Stimulated activated CD4-positive, alpha-beta T cell treated with anti-CD3 and anti-CD28 coated beads, Interleukin-4, amount 100 ng/mL, for 4 hours (primary cell): ENCODE measurements around the gene DUOX2.
"Not testable (repeated sequence)": the region's sequence is repeated elsewhere in the genome, so short reads cannot be mapped to it uniquely, and the experiment has no call there.

Source experiments
- DNase-seq, 2 experiments: peaks; one replicate each; pipeline ENCODE4 v3.0.0-alpha.2; 2020

DUOX2 gene

GRCh38 chr15:45138814-45139765 is 25.1 kb upstream of the DUOX2 start:
- no peak for DNase-seq

GRCh38 chr15:45137703-45138102 is 23.7 kb upstream of the DUOX2 start:
- DNase-seq, result no peak

GRCh38 chr15:45136378-45136764 is 22.4 kb upstream of the DUOX2 start:
- DNase-seq, result no peak

GRCh38 chr15:45135705-45136377 is 21.9 kb upstream of the DUOX2 start:
- DNase-seq, result not testable (repeated sequence)

GRCh38 chr15:45134682-45135604 is 21.0 kb upstream of the DUOX2 start:
- peak in 1 of 2 experiments; percentile 27 for DNase-seq

- no peak for DNase-seq
Observed at GRCh38 chr15:45134046-45134445, 20.1 kb upstream of the DUOX2 start.

- no peak for DNase-seq
Observed at GRCh38 chr15:45133561-45133920, 19.6 kb upstream of the DUOX2 start.

GRCh38 chr15:45132844-45133560 is 19.0 kb upstream of the DUOX2 start:
- no peak for DNase-seq

- no peak for DNase-seq
Observed at GRCh38 chr15:45131510-45131909, 17.5 kb upstream of the DUOX2 start.

- no peak for DNase-seq
Observed at GRCh38 chr15:45130291-45131000, 16.5 kb upstream of the DUOX2 start.

GRCh38 chr15:45129651-45130129 is 15.7 kb upstream of the DUOX2 start, which contains the start of the genes DUOX1 and DUOXA1:
DUOX1 (plus strand) TSS chr15:45129994; CDS start chr15:45131967, 1,973 bp downstream.
DUOXA1 (minus strand) TSS chr15:45129879; CDS start chr15:45123014, 6,865 bp downstream.
- peak; percentile 13 to 31 for DNase-seq

- DNase-seq, result no peak
Observed at GRCh38 chr15:45128971-45129639, 15.1 kb upstream of the DUOX2 start.

GRCh38 chr15:45126535-45127158 is 12.7 kb upstream of the DUOX2 start:
- DNase-seq, result peak; percentile 29 to 32

GRCh38 chr15:45123397-45123796 is 9.4 kb upstream of the DUOX2 start:
- DNase-seq, result no peak

- no peak for DNase-seq
Observed at GRCh38 chr15:45122719-45123118, 8.7 kb upstream of the DUOX2 start.

- no peak for DNase-seq
Observed at GRCh38 chr15:45121706-45122417, 7.9 kb upstream of the DUOX2 start.

- no peak for DNase-seq
Observed at GRCh38 chr15:45121020-45121419, 7.0 kb upstream of the DUOX2 start.

- no peak for DNase-seq
Observed at GRCh38 chr15:45120081-45120972, 6.4 kb upstream of the DUOX2 start.
